Measurements from ENCODE around the gene IFFO2. TPM values are rescaled to one million over a fixed set of nuclear protein-coding genes. Genes with fewer than 3 reads are reported as not detected.

IFFO2 gene
- polyA plus RNA-seq, 1 of the 3 experiments (the other 2 are of a cell fraction): 10.5 TPM

DNA sequence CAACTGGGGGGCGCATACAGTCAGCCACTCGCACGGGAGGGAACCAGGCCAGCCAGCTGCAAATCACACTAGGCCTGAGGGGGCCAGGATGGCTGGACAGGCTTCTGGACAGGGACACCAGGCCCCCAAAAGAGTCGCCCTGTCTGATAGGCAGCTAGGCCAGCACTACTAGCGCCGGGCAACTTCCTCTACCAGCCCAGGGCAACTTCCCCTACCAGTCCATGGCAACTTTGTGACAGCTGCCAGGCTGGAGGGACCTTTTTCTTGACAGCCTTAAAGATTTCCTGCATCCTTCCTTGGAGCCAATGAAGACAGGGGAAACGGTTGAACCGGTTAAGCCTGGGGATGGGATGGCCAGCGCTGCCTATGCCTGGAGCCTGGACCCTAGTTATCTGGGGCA is 5.1 kb downstream of the IFFO2 start:
- H3K4me2 ChIP-seq: no peak overlapping the region
- H3K79me2 ChIP-seq (ENCODE audit: insufficient read depth): peaks cover 91% of the 10 kb centered on the region
- peaks cover 4% of the 10 kb centered on the region for H3F3A ChIP-seq (replicated peaks; ENCODE audit: insufficient read depth)
- H3K36me3 ChIP-seq (replicated peaks in 1 of 2; ENCODE audit: control insufficient read depth in 1 of 2, insufficient read depth in 2 of 2, low read length in 1 of 2): peaks cover 0 to 9% of the 10 kb centered on the region in 2 experiments
- no peak overlapping the region for H3K27ac ChIP-seq (ENCODE audit: low read depth in 2 of 2, low read length in 1 of 2)
- H3K27me3 ChIP-seq (ENCODE audit: insufficient read depth): no peaks in the 10 kb centered on the region
- ChIA-PET POLR2A (no interaction called here), CTCF (interaction anchor here (0.7 to 2.9 kb wide), 4 partner anchors 28 to 45 kb away, joined by 3 to 8 read pairs (median 4); no protein-coding TSS in a partner anchor)
- peaks cover 20 to 33% of the 10 kb centered on the region in 2 experiments; a peak in 3 of 4 replicates for H3K4me1 ChIP-seq (ENCODE audit: control insufficient read depth in 1 of 2, insufficient read depth in 2 of 2, low read depth in 1 of 2, low read length in 1 of 2)
- H3K4me3 ChIP-seq (ENCODE audit: low read depth in 2 of 2, low read length in 1 of 2): no peak overlapping the region
- no peaks in the 10 kb centered on the region for H3K9me3 ChIP-seq
- TF ChIP-seq EZH2phosphoT487 (IDR thresholded peaks at IDR 0.05; ENCODE audit: borderline replicate concordance, low read depth) (no peak), GABPA (IDR thresholded peaks at IDR 0.05; ENCODE audit: low read depth) (no peak)
- no peak overlapping the region for H3K9ac ChIP-seq
- no peak for DNase-seq
- peaks cover 21% of the 10 kb centered on the region for H4K20me1 ChIP-seq (ENCODE audit: insufficient read depth)
- 86% methylated on average over 6 of the region's 9 CpGs for WGBS (ENCODE audit: low lambda C conversion rate)
- H2AFZ ChIP-seq (ENCODE audit: low read depth): no peak overlapping the region
- no peaks in the 10 kb centered on the region for H3K9me2 ChIP-seq

DNA sequence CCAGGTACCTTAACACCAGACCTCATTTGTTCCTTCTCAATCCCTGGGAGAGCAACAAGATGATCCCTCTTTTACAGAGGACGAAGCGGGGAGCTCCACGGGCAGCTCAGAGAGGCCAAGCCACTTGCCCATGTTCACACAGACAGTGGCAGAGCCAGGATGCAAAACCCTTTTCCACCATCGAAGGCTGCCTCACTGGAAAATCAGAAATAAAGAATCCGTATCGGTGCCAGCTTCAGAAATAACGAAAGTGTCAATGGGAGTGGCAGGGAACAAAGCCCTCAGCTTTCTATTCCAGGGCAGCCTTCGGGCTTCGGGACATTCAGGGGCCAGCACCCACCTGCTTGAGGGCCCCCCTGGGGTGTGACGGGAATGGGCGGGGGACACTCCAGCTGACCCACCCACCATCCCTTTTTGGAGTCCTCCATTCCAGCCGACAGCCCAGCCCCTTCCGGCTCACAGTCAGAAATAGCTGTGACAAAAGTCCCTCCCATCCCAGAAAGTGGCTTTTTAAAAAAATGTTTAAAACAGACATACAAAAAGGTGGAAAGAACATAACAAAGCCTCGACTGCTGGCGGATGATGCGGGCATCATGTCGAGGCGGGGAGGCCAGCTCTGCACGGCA is 6.0 kb downstream of the IFFO2 start:
- CTCF ChIA-PET: interaction anchor here (0.7 to 2.9 kb wide), 6 partner anchors 27 to 48 kb away, joined by 3 to 8 read pairs (median 4); partner anchors contain the start of gene ALDH4A1
- POLR2A ChIA-PET: no interaction called here
- no peak for DNase-seq
- H2AFZ ChIP-seq (ENCODE audit: low read depth): no peak overlapping the region
- H3K9me2 ChIP-seq: no peaks in the 10 kb centered on the region
- H3K9me3 ChIP-seq: no peaks in the 10 kb centered on the region
- H3K4me1 ChIP-seq (ENCODE audit: control insufficient read depth in 1 of 2, insufficient read depth in 2 of 2, low read depth in 1 of 2, low read length in 1 of 2): peaks cover 19 to 41% of the 10 kb centered on the region in 2 experiments; a peak in 3 of 4 replicates
- H3K79me2 ChIP-seq (ENCODE audit: insufficient read depth): peaks cover 98% of the 10 kb centered on the region
- no peak overlapping the region for H3K27ac ChIP-seq (ENCODE audit: low read depth in 2 of 2, low read length in 1 of 2)
- TF ChIP-seq TEAD4 (IDR thresholded peaks at IDR 0.05; ENCODE audit: borderline replicate concordance, insufficient read depth): no peak
- TF ChIP-seq SMC3 (IDR thresholded peaks at IDR 0.05; ENCODE audit: low read depth, low read length): no peak
- TF ChIP-seq, protein P1, sequence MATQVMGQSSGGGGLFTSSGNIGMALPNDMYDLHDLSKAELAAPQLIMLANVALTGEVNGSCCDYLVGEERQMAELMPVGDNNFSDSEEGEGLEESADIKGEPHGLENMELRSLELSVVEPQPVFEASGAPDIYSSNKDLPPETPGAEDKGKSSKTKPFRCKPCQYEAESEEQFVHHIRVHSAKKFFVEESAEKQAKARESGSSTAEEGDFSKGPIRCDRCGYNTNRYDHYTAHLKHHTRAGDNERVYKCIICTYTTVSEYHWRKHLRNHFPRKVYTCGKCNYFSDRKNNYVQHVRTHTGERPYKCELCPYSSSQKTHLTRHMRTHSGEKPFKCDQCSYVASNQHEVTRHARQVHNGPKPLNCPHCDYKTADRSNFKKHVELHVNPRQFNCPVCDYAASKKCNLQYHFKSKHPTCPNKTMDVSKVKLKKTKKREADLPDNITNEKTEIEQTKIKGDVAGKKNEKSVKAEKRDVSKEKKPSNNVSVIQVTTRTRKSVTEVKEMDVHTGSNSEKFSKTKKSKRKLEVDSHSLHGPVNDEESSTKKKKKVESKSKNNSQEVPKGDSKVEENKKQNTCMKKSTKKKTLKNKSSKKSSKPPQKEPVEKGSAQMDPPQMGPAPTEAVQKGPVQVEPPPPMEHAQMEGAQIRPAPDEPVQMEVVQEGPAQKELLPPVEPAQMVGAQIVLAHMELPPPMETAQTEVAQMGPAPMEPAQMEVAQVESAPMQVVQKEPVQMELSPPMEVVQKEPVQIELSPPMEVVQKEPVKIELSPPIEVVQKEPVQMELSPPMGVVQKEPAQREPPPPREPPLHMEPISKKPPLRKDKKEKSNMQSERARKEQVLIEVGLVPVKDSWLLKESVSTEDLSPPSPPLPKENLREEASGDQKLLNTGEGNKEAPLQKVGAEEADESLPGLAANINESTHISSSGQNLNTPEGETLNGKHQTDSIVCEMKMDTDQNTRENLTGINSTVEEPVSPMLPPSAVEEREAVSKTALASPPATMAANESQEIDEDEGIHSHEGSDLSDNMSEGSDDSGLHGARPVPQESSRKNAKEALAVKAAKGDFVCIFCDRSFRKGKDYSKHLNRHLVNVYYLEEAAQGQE (IDR thresholded peaks at IDR 0.05; ENCODE audit: low read depth, low read length): no peak
- TF ChIP-seq NRF1 (IDR thresholded peaks at IDR 0.05; ENCODE audit: low read depth, low read length): no peak
- TF ChIP-seq, protein P2, sequence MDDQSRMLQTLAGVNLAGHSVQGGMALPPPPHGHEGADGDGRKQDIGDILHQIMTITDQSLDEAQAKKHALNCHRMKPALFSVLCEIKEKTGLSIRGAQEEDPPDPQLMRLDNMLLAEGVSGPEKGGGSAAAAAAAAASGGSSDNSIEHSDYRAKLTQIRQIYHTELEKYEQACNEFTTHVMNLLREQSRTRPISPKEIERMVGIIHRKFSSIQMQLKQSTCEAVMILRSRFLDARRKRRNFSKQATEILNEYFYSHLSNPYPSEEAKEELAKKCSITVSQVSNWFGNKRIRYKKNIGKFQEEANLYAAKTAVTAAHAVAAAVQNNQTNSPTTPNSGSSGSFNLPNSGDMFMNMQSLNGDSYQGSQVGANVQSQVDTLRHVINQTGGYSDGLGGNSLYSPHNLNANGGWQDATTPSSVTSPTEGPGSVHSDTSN (IDR thresholded peaks at IDR 0.05): no peak
- TF ChIP-seq GABPA (IDR thresholded peaks at IDR 0.05; ENCODE audit: low read depth): no peak
- TF ChIP-seq FOSL2 (IDR thresholded peaks at IDR 0.05; ENCODE audit: borderline replicate concordance, low read depth): no peak
- no peak for TF ChIP-seq SIN3A (IDR thresholded peaks at IDR 0.05; ENCODE audit: borderline replicate concordance, low read depth, low read length)
- TF ChIP-seq CHD2 (IDR thresholded peaks at IDR 0.05; ENCODE audit: low read length, partially characterized antibody): no peak
- TF ChIP-seq ELF1 (IDR thresholded peaks at IDR 0.05): no peak
- no peak for TF ChIP-seq MXI1 (IDR thresholded peaks at IDR 0.05; ENCODE audit: low read depth, low read length)
- no peak for TF ChIP-seq FOXM1 (IDR thresholded peaks at IDR 0.05; ENCODE audit: low read depth)
- no peak for TF ChIP-seq TAF1 (IDR thresholded peaks at IDR 0.05; ENCODE audit: borderline replicate concordance, low read depth, low read length)
- TF ChIP-seq GATA2 (CRISPR knock-in tag; IDR thresholded peaks at IDR 0.05): no peak
- no peak for TF ChIP-seq RCOR1 (IDR thresholded peaks at IDR 0.05; ENCODE audit: low read length)
- no peak for TF ChIP-seq RFX5 (IDR thresholded peaks at IDR 0.05; ENCODE audit: low read length)
- TF ChIP-seq YY1 (IDR thresholded peaks at IDR 0.05; ENCODE audit: low read depth): no peak
- TF ChIP-seq NFIC (IDR thresholded peaks at IDR 0.05; ENCODE audit: borderline replicate concordance): no peak
- TF ChIP-seq, protein P3, sequence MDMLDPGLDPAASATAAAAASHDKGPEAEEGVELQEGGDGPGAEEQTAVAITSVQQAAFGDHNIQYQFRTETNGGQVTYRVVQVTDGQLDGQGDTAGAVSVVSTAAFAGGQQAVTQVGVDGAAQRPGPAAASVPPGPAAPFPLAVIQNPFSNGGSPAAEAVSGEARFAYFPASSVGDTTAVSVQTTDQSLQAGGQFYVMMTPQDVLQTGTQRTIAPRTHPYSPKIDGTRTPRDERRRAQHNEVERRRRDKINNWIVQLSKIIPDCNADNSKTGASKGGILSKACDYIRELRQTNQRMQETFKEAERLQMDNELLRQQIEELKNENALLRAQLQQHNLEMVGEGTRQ (IDR thresholded peaks at IDR 0.05; ENCODE audit: borderline replicate concordance, low read depth, low read length): no peak
- TF ChIP-seq, protein P4, sequence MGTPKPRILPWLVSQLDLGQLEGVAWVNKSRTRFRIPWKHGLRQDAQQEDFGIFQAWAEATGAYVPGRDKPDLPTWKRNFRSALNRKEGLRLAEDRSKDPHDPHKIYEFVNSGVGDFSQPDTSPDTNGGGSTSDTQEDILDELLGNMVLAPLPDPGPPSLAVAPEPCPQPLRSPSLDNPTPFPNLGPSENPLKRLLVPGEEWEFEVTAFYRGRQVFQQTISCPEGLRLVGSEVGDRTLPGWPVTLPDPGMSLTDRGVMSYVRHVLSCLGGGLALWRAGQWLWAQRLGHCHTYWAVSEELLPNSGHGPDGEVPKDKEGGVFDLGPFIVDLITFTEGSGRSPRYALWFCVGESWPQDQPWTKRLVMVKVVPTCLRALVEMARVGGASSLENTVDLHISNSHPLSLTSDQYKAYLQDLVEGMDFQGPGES (IDR thresholded peaks at IDR 0.05; ENCODE audit: low read depth, low read length): no peak
- no peak overlapping the region for H3K4me3 ChIP-seq (ENCODE audit: low read depth in 2 of 2, low read length in 1 of 2)
- H3K9ac ChIP-seq: no peak overlapping the region
- peaks cover 0 to 9% of the 10 kb centered on the region in 2 experiments for H3K36me3 ChIP-seq (replicated peaks in 1 of 2; ENCODE audit: control insufficient read depth in 1 of 2, insufficient read depth in 2 of 2, low read length in 1 of 2)
- peaks cover 4% of the 10 kb centered on the region for H3F3A ChIP-seq (replicated peaks; ENCODE audit: insufficient read depth)
- H3K27me3 ChIP-seq (ENCODE audit: insufficient read depth): no peaks in the 10 kb centered on the region
- H4K20me1 ChIP-seq (ENCODE audit: insufficient read depth): peaks cover 21% of the 10 kb centered on the region
- WGBS (ENCODE audit: low lambda C conversion rate): 90% methylated on average over 15 of the region's 19 CpGs
- no peak overlapping the region for H3K4me2 ChIP-seq

Measured in SK-N-SH (cell line).